NCI-H2107 treated with DMSO at 0.1 percent for 48 hours (cell line): ENCODE data around the gene ZNF287.

Experiments
- DNase-seq: peaks from one replicate; lab custom pipeline; 2025; ENCODE audit not compliant: unreplicated experiment; lab: John Stamatoyannopoulos, UW

The ZNF287 gene

GRCh38 chr17:16517477-16517876, 51.5 kb downstream of the ZNF287 start:
- DNase-seq = no peak

GRCh38 chr17:16516594-16517051, 52.4 kb downstream of the ZNF287 start:
- DNase-seq = no peak

- DNase-seq = no peak
Observed at GRCh38 chr17:16515933-16516332, 53.1 kb downstream of the ZNF287 start.

GRCh38 chr17:16513873-16514272, 55.1 kb downstream of the ZNF287 start:
- no peak for DNase-seq

- DNase-seq = peak; percentile 32
Observed at GRCh38 chr17:16512011-16512410, 57.0 kb downstream of the ZNF287 start.

- DNase-seq = no peak
Observed at GRCh38 chr17:16511593-16511992, 57.4 kb downstream of the ZNF287 start.

- DNase-seq = no peak
Observed at GRCh38 chr17:16507918-16508533, 61.0 kb downstream of the ZNF287 start.

- DNase-seq = no peak
Observed at GRCh38 chr17:16506188-16506587, 62.8 kb downstream of the ZNF287 start.

GRCh38 chr17:16504984-16505383, 64.0 kb downstream of the ZNF287 start:
- no peak for DNase-seq
